GM19043 (cell line): ENCODE data around the gene FCN2.

Experiments
- ATAC-seq: cut with Tn5 transposase; IDR thresholded peaks from one replicate; pipeline ENCODE4 v1.9.1; 2021; ENCODE audit warnings: low read depth; ENCODE audit not compliant: unreplicated experiment

The FCN2 gene

DNA sequence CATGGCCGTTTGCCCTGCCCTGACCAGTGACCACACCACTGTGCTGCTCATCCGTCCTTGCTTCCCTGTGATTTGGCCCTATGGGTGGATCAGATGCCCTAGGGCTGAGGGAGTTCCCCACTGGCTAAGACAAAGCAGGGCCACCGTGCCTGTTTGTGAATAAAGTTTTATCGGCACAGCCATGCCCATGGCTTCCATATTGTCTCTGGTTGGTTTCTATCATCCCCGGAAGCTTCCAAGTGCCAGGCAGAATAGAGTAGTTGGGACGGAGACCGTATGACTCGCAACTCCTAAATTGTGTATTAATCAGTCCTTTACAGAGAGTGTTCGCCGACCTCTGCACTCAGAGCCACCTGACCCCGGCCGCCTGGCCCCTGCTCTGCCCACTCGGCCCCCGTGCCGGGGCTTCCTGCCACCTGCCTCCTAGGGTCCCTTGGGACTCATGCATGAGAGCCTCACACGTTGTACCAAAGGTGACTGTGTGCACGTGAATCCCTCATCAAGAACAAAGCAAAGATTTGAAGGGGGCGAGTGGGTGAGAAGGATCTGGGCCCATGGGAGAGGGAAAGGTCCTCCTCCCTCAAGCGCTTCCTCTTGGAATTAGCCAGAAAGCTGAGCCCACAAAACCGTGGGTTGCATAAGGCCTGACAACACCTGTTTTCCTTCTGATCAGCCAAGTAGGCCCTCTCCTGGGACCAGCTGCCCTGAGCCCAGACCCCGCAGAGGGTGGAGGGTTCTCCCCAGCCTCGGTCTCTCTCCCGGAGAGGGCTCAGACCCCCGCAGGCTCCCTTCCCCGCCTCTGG, 11.7 kb upstream of the FCN2 start:
- ATAC-seq, result no peak

DNA sequence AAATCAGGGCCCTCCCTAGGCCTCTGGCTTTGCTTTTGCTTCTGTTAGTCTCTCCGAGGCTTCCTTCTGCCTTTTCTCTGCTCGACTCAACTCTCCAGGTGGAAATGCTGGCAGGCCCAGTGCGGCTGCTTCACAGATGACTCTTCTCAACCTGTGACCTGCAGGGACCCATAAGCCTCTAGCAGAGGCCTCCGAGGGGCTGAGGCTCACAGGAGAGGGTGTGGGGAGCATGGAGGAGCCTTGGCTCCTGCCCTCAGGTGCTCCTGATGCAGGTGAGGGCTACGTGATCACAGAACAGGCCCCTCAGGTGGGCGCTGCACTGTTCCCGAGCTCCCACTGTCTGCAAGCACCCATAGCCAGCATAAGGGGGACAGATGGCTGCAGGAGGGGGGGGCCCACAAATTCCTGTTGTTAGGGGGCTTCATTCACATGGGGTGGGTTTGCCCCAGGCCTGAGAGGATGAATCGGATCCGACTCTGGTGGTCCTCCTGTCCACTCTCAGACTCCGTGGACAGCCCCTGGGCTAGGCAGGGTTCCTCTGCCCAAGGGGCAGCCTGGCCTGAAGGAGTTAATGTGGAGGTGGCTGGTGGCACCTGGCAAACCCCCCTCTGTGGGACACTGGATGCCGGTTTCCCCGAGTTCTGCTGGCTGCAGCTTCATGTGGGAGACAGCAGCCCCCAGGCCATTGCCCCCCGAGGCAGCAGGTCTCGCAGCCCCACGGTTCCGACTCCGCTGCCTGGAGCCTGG, 10.9 kb upstream of the FCN2 start:
- ATAC-seq, result no peak

DNA sequence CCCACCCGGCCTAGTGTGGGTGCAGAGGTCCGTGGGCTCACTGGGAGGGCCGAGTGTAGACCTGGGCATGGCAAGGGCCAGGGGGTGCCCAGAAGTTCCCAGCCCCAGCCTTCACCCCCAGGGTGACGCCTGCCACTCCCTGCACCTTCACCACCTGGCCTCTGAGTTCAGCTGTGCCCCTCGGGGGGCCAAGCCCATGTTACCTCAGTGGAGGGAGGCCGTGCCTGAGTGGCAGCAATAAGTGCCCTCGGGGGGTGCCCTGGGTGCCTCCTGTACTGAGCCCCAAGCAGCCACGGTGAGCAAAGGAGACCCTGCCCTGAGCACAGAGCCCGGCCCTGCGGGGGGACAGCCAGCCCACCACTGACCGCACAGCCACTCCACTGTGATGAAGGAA, 10.3 kb upstream of the FCN2 start:
- ATAC-seq, result no peak

DNA sequence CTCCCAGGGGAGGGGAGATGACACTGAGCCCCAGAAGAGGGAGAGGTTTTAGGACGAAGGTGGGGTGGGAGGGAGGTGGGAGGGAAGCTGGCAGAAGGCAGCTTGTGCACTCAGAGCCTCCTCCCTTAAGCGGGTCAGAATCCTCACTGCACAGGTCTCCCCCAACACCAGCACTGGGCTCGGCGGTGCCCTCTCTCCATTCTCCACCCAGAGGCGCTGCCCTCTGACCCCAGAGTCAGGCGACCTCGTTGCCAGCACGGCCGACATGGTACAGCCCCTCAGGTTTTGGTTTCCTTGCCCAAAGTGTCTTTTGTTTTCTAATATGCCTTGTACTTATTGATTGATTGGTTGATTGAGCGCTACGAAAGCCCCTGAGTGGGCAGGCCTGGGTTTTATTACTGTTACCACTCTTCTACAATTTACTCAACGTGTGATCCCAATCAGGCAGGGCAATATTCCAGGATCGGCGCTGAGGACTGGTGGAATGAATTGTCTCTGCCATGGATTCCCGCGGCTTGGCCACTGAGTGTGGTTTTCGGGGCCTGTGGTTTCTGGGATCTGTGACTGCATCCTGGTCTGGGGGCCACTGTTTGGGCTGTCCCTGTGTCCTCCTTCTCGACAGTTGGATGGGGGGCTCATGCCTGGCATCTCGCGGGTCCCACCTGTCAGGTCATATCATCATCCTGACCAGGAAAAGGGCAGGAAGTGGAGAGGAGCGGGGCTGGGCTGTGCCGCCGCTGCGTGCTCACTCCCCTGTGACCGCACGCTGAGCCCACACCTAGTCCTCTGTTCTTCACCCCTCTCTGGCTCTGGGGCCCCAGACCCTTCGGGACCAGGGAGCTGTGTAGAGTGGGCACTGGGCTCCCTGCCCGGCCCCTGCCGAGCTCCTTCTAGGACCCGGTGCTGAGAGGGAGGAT, 9.6 kb upstream of the FCN2 start:
- ATAC-seq, result no peak

DNA sequence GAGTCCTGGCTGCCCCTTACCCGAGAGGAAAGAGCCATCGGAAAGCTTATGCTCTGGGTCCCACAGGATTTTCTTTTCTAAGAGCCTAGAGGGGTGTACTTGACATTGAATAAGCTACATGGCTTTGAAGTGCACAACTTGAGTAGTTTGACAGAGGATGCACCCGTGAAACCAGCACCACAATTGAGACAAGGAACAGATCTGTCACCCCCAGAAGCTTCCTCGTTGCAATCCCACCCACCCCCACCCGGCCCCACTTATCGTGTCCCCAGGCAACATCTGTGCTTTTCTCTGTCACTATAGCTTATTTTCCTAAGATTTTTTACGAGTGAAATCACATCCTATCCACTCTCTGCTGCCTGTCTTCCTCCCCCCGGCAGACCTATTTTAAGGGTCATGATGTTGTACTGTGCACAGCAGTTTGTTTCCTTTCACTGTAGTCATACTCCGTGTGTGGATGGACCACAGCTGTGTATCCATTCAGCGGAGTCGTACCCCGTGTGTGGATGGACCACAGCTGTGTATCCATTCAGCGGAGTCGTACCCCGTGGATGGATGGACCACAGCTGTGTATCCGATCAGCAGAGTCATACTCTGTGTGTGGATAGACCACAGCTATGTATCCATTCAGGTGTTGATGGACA, 8.8 kb upstream of the FCN2 start:
- ATAC-seq, result no peak

DNA sequence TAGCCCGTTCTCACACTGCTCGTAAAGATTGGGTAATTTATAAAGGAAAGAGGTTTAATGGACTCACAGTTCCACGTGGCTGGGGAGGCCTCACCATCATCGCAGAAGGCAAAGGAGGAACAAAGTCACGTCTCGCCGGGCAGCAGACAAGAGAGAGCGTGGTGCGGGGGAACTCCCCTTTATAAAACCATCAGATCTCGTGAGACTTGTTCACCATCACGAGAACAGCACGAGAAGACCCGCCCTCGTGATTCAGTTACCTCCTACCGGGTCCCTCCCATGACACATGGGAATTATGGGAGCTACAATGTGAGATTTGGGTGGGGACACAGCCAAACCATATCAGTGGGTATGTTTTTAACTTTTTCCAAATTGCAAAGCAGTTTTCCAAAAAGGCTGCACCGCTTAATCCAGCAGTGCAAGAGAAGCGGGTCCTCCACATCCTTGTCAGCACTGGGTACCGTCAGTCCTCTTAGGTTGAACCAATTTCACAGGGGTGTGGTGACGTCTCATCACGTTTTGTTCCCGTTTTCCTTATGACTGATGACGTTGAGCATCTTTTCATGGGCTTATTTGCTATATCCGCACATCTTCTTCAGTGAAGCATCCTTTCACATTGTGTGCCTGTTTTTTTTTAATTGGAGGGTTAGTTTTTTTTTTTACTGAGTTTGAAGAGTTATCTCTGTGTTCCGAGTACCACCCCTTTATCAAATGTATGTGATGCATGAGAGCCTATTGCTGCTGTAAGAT, 8.0 kb upstream of the FCN2 start:
- no peak for ATAC-seq

DNA sequence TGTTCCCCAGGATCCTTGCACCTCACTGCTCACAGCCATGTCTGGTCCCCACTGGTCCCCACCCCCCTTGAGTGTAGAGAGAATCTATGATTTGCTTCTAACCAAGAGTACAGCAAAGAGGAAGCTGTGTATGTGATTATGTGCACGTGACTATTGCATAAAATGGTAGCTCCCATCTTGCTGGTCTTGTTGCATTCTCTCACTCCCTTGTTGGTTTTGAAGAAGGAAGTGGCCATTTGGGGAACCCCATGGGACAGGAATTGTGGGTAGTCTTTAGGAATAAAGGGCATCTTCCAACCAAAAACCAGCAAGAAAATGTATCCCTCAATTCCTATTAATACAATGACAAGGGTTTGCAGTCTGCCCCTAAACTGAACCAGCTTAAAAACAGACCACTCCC, 5.2 kb upstream of the FCN2 start:
- ATAC-seq, result no peak

DNA sequence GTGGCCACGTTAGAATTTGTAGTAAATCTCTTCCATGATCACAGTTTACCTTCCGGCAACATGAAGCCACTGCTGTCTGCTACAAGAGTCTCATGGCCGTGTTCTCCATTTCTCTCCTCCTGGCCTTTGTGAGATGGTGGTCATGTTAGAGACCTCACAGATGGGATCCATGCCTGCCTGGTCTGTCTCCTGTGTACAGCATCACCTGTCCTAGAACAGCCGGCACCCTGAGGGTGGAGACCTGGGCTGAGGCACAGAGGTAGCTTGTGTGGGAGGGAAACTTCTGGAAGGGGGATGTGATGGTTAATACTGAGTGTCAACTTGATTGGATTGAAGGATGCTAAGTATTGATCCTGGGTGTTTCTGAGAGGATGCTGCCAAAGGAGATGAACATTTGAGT, 3.1 kb upstream of the FCN2 start:
- ATAC-seq, result no peak

DNA sequence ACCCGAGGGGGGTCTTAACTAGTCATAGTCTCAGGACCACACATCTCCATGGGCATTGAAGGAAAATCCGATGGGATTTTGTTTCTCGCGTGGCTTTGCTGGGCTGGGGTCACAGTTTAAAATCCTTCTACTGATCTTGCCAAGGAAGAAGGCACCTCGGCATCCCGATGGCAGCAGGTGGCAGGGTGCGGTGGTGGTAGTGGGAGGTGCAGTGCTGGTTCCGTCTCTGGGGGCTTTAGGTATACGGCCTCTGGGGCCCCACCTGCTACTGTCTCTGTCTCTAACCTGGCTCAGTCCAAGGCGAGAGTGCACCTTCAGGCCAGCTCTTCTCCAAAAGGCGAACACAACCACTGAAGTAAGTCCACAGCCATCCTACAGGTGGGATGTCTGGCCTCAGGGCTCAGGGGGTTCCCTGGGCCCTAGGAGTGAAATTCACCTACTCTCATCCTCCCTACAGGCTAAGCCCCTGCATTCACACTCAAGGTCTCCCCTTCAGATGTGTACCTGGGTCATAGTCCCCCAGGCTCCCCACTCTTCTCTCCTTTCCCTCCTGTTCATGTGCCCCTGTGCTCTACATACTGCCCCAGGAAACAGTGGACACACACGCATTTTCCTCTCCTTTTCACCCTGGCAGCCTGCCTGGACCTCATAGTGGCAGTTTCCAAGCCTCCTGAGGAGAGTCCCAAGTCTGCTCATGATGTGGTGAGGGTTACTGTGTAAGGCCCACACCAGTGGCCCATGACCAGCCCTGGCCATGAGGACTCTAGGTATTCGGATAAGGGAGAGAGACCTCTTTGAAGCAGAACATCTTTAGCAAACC, 736 bp upstream of the FCN2 start:
- ATAC-seq, result no peak

DNA sequence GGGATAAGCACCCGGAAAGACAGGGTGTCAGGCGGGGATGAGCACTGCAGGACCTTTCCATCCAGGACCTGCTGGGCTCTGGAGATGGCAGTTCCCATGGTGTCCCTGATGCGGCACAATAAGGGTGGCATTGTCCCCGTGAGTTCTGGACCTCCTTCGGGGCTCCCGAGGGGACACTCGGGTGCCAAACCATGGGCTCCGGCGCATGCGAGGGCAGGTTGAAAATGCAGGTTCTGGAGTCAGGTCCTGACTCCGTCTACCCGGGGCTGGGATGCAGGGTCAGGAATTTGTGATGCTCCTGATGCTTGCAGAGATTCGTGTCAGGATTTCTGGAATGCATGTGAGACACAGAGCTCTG, 682 bp downstream of the FCN2 start:
- ATAC-seq, result no peak

DNA sequence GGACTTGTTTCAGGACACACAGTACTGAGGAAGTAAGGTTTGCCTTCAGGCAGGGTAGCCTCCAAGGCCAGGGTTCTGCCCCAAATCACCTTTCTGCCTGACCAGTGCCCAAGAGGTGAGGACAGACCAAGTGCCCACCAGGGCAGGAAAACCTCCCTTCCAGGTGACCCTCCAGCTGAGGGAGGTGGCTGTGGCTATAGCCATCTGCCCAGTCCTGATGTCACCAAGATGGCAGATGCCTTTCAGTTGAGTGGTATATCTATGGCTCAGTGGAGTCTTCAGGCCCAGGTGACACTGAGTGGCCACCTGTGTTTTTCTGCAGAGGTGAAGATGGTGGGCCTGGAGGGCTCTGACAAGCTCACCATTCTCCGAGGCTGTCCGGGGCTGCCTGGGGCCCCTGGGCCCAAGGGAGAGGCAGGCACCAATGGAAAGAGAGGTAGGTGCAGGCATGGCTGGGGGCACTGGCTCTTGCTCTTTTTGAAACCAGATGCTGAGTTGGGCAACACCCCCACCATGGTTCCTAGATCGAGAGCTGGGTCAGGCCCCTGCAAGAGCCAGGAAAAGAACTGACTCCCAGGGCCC, 1.7 kb downstream of the FCN2 start:
- no peak for ATAC-seq

DNA sequence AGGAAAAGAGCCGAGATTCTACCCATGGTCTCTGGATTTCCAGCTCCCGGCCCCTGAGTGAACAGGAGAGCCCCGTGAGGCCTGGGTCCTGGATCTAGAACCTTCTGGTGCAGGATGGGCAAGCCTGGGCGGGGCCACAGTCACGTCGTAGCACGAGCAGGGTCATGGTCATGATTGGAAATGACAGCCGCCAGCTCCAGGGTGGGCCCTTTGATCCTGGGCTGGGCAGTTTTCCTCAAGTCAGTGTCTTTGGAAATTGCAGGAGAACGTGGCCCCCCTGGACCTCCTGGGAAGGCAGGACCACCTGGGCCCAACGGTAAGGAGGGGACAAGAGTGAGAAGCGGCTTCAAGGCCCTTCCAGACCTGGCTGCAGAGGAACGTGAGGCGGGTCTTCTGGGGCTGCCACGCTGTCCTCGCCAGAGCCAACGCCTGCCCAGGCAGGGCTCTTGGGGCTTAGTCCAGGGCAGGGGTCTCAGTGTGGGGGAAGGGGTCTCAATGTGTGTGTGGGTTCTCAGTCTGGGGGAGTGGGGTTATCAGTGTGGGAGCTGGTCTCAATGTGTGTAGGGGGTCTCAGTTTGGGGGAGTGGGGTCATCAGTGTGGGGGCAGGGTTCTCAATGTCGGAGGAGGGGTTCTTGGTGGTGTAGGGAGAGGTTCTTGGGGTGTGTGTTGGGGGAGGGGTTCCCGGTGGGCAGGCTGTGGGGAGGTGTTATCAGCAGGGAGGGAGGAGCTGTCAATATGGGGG, 2.6 kb downstream of the FCN2 start:
- ATAC-seq, result no peak

DNA sequence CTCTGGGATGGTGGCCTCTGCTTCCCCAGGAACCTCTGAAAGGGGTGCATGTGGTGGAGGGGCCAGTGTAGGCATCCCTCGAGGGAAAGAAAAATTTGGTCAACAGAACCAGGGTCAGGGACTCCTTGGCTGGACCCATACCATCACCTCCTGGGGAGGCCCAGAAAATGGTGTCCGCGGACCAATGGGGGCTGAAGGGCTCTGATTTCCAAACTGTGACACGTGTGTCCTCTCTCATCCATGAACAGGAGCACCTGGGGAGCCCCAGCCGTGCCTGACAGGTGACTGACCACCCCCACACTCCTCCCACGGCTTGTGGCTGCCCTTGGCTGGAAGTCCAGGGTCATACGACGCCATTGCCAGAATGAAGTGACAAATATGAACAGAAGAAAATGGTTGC, 3.9 kb downstream of the FCN2 start:
- ATAC-seq, result no peak

DNA sequence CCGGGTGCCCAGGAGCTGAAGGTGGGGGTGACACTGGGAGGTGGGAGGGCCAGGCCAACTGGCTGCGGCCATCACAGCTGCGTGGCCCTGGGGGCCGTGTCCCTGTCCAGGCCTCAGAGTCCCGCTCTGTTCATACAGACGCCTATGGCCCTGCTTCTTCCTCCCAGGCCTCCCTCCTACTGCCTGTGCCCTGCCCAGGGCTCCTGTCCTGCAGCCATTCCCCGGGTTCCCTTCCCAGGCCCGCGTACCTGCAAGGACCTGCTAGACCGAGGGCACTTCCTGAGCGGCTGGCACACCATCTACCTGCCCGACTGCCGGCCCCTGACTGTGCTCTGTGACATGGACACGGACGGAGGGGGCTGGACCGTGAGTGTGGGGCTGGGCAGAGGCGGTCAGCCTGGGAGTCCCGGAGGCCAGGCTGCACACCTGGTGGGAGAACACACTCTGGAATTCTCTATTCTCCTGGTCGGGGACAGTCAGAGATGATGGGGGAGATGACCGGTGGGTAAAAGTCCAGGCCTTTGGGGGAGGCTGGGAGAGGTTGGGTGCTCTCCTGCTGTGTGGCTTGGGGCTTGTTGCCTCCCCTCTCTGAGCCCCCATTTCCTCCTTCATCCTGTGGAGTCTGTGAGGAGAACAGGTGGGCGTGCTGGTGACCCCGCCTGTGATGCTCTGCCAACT, 4.5 kb downstream of the FCN2 start:
- no peak for ATAC-seq

DNA sequence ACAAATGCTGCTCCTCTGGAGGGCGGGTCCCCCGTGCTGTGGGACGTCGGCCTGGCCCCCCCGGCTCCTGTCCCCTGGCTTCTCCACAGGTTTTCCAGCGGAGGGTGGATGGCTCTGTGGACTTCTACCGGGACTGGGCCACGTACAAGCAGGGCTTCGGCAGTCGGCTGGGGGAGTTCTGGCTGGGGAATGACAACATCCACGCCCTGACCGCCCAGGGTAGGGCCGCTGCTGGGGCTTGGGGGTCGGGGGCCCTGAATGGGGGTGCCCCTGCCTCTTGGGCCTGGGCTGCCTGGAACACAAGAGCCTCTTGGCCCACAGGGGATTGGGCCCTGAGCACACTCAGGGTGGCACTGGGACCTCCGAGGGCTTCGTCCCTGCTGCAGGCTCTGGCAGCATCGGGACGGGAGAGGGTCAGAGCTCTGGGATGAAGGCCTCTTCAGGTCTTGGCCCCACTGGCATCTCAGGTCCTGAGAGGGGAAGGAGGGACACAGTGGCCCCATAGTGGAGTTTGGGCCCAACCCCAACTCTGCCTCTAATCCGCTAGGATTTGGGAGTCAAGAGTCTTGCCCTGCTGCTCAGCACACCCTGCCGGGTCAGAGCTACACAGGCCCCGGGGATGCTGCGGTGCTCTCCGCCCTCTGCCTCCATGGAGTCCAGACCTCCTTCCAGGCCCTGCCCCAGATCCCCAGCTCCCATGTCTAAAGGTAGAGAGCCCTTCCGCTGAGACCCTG, 5.2 kb downstream of the FCN2 start:
- no peak for ATAC-seq

DNA sequence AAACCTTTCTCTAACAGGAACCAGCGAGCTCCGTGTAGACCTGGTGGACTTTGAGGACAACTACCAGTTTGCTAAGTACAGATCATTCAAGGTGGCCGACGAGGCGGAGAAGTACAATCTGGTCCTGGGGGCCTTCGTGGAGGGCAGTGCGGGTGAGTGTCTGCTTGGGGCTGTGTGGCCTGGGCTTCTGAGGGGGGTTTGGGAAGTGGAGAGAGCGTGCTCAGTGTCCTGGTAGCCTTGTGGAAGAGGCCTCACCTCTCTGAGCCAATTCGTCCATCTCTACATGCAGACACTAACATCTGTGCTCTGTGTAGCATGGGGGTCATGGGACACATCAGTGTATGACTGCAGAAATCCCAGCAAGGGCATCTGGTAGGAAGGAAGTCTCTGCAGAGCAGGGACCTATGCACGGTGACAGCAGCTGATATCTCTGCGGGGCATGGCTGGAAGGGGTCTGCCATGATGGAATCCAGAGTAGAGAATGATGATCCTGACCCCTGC, 5.9 kb downstream of the FCN2 start:
- ATAC-seq, result no peak

DNA sequence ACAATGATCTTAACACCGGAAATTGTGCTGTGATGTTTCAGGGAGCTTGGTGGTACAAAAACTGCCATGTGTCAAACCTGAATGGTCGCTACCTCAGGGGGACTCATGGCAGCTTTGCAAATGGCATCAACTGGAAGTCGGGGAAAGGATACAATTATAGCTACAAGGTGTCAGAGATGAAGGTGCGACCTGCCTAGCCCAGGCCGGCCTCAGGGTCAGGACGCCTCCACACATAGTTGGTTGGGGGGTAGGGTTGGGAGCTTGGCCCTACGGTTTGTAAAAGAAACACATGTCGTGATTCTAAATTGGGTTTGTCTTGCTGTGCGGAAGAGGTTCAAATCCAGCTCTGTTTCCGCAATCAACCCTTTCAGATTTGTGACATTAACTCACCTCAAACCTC, 6.6 kb downstream of the FCN2 start:
- no peak for ATAC-seq
